Hepatocyte (in vitro differentiated cells): ENCODE measurements around the gene PDRG1. TPM values are rescaled to one million over a fixed set of nuclear protein-coding genes. Genes with fewer than 3 reads are reported as not detected.
"Not testable (repeated sequence)": the region's sequence is repeated elsewhere in the genome, so short reads cannot be mapped to it uniquely, and the experiment has no call there.

ENCODE experiments used
- DNase-seq: peaks from one replicate; pipeline ENCODE4 v3.0.0-alpha.2; 2016; ENCODE audit warnings: low spot score
- H2AFZ ChIP-seq: fragments of 200-600 bp; sonication (generic); 2 replicates; pipeline ENCODE4 v1.6.0; 2016; ENCODE audit warnings: antibody characterized with exemption, mild to moderate bottlenecking
- H3K27ac ChIP-seq: fragments of 200-600 bp; sonication (generic); 2 replicates; pipeline ENCODE4 v1.5.1; 2016; ENCODE audit warnings: mild to moderate bottlenecking
- H3K27me3 ChIP-seq: fragments of 200-600 bp; sonication (generic); 2 replicates; pipeline ENCODE4 v1.6.1; 2016
- H3K36me3 ChIP-seq: fragments of 200-600 bp; sonication (generic); replicated peaks from 2 replicates; pipeline ENCODE4 v1.5.1; 2016; ENCODE audit warnings: low read depth; ENCODE audit not compliant: insufficient read depth
- H3K4me1 ChIP-seq: fragments of 200-600 bp; sonication (generic); 2 replicates; pipeline ENCODE4 v1.5.1; 2016; ENCODE audit warnings: mild to moderate bottlenecking, moderate library complexity; ENCODE audit not compliant: insufficient read depth
- H3K4me2 ChIP-seq: fragments of 200-600 bp; sonication (generic); 2 replicates; pipeline ENCODE4 v1.6.0; 2016
- H3K4me3 ChIP-seq: fragments of 200-600 bp; sonication (generic); 2 replicates; pipeline ENCODE4 v1.5.1; 2016; ENCODE audit warnings: mild to moderate bottlenecking
- H3K79me2 ChIP-seq: fragments of 200-600 bp; sonication (generic); 2 replicates; pipeline ENCODE4 v1.6.0; 2017; ENCODE audit warnings: mild to moderate bottlenecking
- H3K9me2 ChIP-seq: fragments of 200-600 bp; sonication (generic); replicated peaks from 2 replicates; pipeline ENCODE4 v1.6.0; 2017; ENCODE audit warnings: mild to moderate bottlenecking; ENCODE audit not compliant: insufficient read depth
- H3K9me3 ChIP-seq: fragments of 200-600 bp; sonication (generic); 2 replicates; pipeline ENCODE4 v1.5.1; 2016; ENCODE audit warnings: low read depth, mild to moderate bottlenecking
- H4K20me1 ChIP-seq: fragments of 200-600 bp; sonication (generic); 2 replicates; pipeline ENCODE4 v1.6.0; 2016; ENCODE audit warnings: mild to moderate bottlenecking; ENCODE audit not compliant: insufficient read depth, poor library complexity, severe bottlenecking
- EZH2 ChIP-seq: fragments of 200-600 bp; sonication (generic); IDR thresholded peaks from 2 replicates; pipeline ENCODE4 v1.6.1; 2016; ENCODE audit warnings: antibody characterized with exemption, mild to moderate bottlenecking, borderline replicate concordance
- EZH2phosphoT487 ChIP-seq: fragments of 200-600 bp; sonication (generic); IDR thresholded peaks from one replicate; pipeline ENCODE4 v1.6.1; 2018; ENCODE audit warnings: antibody characterized with exemption, mild to moderate bottlenecking, low read depth, moderate library complexity; ENCODE audit not compliant: unreplicated experiment, severe bottlenecking
- WGBS: methylation state at CpG from one replicate; pipeline ENCODE4 v1.1.6; 2016; ENCODE audit warnings: low lambda C conversion rate; ENCODE audit errors: missing lambda C conversion rate; 5-methylcytosine and 5-hydroxymethylcytosine counted together
- polyA plus RNA-seq: library from polyadenylated mRNA; unstranded; fragments of >200 nt; fragmentation: Nextera tagmentation; extraction: Ambion mirVana; gene quantifications from 2 replicates; pipeline ENCODE4 v1.2.1, GENCODE V29; 2016
- total RNA-seq: library from RNA; depleted of rRNA; stranded (reverse); fragments of >200 nt; gene quantifications from 2 replicates; pipeline ENCODE4 v1.2.3, GENCODE V29; 2014
- TF ChIP-seq, protein P1 (sequence below): fragments of 200-600 bp; sonication (generic); IDR thresholded peaks from 2 replicates; pipeline ENCODE4 v1.5.1; 2016; ENCODE audit warnings: antibody characterized with exemption, mild to moderate bottlenecking; ENCODE audit not compliant: poor library complexity

Gene PDRG1
- total and polyA plus RNA-seq, 2 experiments from 2014 or later = 9.1 to 25.4 TPM

DNA sequence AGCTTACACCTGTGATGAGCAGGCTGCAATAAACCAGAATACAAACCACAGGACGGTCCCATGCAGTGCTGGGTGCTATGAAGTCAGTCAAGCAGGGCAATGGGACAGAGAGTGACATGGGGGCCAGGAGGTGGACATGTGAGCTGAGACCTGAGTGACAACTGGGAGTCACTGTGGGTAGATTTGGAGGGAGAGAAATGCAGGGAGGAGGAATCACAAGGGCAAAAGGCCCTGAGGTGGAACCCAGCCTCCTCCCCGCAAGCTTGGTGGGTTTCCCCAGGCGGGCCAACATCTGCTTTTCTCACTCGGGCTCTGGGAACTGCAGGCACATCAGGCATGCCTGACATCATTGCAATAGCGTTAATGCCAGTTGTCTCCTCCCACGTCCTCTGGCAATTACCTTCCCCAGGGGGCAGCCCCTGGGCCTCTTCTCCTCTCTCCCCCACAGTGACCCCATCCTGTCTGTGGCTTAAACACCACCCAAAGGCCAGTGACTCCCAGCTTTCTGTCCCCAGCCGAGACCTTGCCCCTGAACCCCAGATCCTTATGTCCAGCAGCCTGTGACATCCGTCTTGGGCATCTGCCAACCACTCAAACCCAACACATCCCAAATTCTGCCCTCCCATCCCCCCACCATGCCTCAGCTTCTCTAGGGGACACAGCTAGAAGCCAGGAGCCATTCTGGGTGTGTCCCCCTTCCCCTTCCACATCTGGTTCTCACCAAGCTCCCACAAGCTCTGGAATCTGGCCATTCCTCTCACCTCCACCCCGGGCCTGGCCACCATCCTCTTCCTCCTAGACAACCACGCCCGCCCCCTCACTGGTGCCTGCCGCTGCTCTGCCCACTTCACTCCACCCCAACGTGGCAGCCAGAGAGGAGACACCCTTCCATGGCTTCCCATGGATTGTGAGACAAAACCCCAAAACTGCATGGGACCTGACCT is 28.2 kb downstream of the PDRG1 start:
- 63% methylated on average over 13 of the region's 13 CpGs for WGBS
- H3K27ac ChIP-seq = no peak overlapping the region
- no peaks in the 10 kb centered on the region for H3K9me3 ChIP-seq
- H3K9me2 ChIP-seq = no peaks in the 10 kb centered on the region
- TF ChIP-seq, protein P1, sequence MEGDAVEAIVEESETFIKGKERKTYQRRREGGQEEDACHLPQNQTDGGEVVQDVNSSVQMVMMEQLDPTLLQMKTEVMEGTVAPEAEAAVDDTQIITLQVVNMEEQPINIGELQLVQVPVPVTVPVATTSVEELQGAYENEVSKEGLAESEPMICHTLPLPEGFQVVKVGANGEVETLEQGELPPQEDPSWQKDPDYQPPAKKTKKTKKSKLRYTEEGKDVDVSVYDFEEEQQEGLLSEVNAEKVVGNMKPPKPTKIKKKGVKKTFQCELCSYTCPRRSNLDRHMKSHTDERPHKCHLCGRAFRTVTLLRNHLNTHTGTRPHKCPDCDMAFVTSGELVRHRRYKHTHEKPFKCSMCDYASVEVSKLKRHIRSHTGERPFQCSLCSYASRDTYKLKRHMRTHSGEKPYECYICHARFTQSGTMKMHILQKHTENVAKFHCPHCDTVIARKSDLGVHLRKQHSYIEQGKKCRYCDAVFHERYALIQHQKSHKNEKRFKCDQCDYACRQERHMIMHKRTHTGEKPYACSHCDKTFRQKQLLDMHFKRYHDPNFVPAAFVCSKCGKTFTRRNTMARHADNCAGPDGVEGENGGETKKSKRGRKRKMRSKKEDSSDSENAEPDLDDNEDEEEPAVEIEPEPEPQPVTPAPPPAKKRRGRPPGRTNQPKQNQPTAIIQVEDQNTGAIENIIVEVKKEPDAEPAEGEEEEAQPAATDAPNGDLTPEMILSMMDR = no peak
- no peak for TF ChIP-seq EZH2phosphoT487
- H3K36me3 ChIP-seq = no peaks in the 10 kb centered on the region
- no peak overlapping the region for H3K4me2 ChIP-seq
- H3K27me3 ChIP-seq = no peaks in the 10 kb centered on the region
- H3K79me2 ChIP-seq = no peaks in the 10 kb centered on the region
- peaks cover 2% of the 10 kb centered on the region for H3K4me1 ChIP-seq
- DNase-seq = no peak
- no peak overlapping the region for H2AFZ ChIP-seq
- H3K4me3 ChIP-seq = no peak overlapping the region
- H4K20me1 ChIP-seq = no peaks in the 10 kb centered on the region

DNA sequence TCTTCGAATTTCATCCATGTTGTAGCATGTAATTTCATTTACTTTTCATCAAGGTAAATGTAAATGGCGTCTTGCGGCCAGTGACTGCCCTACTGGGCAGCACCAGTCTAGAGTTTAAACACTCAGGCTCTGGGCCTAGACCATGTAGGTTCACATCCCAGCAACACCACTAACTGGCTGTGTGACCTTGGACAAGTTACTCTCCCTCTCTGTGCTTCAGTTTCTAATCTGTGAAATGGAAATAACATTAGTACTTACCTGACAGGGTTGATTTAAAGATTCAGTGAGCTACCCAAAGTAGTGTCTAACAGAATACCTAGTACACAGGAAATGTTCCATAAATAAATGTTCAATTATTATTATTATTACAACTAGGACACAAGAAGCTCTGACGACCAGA is 29.3 kb downstream of the PDRG1 start:
- TF ChIP-seq EZH2 (no peak), EZH2phosphoT487 (no peak)
- TF ChIP-seq, protein P1 = no peak
- Histone ChIP-seq H3K27ac (no peak overlapping the region), H4K20me1 (no peaks in the 10 kb centered on the region), H3K27me3 (no peaks in the 10 kb centered on the region), H3K4me2 (no peak overlapping the region), H3K4me3 (no peak overlapping the region), H3K9me2 (no peaks in the 10 kb centered on the region), H2AFZ (no peak overlapping the region), H3K9me3 (no peaks in the 10 kb centered on the region), H3K79me2 (no peaks in the 10 kb centered on the region), H3K36me3 (no peaks in the 10 kb centered on the region), H3K4me1 (peaks cover 11% of the 10 kb centered on the region)
- no peak for DNase-seq
- 92% methylated on average over 4 of the region's 4 CpGs for WGBS

DNA sequence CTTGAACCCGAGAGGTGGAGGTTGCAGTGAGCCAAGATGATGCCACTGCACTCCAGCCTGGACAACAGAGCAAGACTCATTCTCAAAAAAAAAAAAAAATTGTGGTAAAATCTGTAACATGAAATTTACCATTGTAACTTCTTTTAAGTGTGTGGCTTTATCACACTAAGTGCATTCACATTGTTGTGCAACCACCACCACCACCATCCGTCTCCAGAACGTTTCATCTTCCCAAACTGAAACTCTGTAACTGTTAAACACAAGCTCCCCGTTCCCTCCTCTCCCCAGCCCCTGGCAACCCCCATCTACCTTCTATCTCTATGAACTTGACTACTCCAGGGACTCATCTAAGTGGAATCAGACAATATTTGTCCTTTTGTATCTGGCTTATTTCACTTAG is 29.7 kb downstream of the PDRG1 start:
- no peak overlapping the region for H3K4me3 ChIP-seq
- no peaks in the 10 kb centered on the region for H3K27me3 ChIP-seq
- WGBS = 87% methylated on average over 4 of the region's 4 CpGs
- no peaks in the 10 kb centered on the region for H4K20me1 ChIP-seq
- no peaks in the 10 kb centered on the region for H3K9me3 ChIP-seq
- H3K4me2 ChIP-seq = no peak overlapping the region
- H3K36me3 ChIP-seq = no peaks in the 10 kb centered on the region
- peaks cover 15% of the 10 kb centered on the region for H3K4me1 ChIP-seq
- H3K79me2 ChIP-seq = no peaks in the 10 kb centered on the region
- H2AFZ ChIP-seq = no peak overlapping the region
- no peak overlapping the region for H3K27ac ChIP-seq
- TF ChIP-seq, protein P1 = no peak
- TF ChIP-seq EZH2phosphoT487 (no peak), EZH2 (no peak)
- DNase-seq = no peak
- no peaks in the 10 kb centered on the region for H3K9me2 ChIP-seq

DNA sequence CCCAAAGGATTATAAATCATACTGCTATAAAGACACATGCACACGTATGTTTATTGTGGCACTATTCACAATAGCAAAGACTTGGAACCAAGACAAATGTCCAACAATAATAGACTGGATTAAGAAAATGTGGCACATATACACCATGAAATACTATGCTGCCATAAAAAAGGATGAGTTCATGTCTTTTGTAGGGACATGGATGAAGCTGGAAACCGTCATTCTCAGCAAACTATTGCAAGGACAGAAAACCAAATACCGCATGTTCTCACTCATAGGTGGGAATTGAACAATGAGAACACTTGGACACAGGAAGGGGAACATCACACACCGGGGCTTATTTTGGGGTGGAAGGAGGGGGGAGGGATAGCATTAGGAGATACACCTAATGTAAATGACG is 30.4 kb downstream of the PDRG1 start:
- DNase-seq, H3K79me2 ChIP-seq, H3K27ac ChIP-seq, H2AFZ ChIP-seq, H3K4me2 ChIP-seq, H3K27me3 ChIP-seq, H3K4me3 ChIP-seq, H3K9me3 ChIP-seq, H4K20me1 ChIP-seq, H3K9me2 ChIP-seq, H3K36me3 ChIP-seq: not testable (repeated sequence)
- peaks cover 15% of the 10 kb centered on the region for H3K4me1 ChIP-seq
- WGBS = 91% methylated on average over 5 of the region's 5 CpGs
